ENCODE measurements around the gene NRAS.

GRCh38 chr1:114755006-114755931 is 38.7 kb upstream of the NRAS start:
- TF ChIP-seq POLR2A (IDR thresholded peaks at IDR 0.05; ENCODE audit: low read depth) (no peak), CTCF (IDR thresholded peaks at IDR 0.05) (no peak), POLR2AphosphoS5 (IDR thresholded peaks at IDR 0.05) (no peak)

Measured in esophagus muscularis mucosa (tissue), 3 donors.